GM18907 (cell line): Measurements from ENCODE around the gene SMARCA4.
A peak's percentile ranks its signal among the peaks of the same experiment; 100 is the strongest.
"Not testable (repeated sequence)": the region's sequence is repeated elsewhere in the genome, so short reads cannot be mapped to it uniquely, and the experiment has no call there.

Source experiments
- ATAC-seq: cut with Tn5 transposase; IDR thresholded peaks from one replicate; pipeline ENCODE4 v1.9.1; 2021; ENCODE audit warnings: mild to moderate bottlenecking, moderate library complexity; ENCODE audit not compliant: unreplicated experiment

Gene SMARCA4

DNA sequence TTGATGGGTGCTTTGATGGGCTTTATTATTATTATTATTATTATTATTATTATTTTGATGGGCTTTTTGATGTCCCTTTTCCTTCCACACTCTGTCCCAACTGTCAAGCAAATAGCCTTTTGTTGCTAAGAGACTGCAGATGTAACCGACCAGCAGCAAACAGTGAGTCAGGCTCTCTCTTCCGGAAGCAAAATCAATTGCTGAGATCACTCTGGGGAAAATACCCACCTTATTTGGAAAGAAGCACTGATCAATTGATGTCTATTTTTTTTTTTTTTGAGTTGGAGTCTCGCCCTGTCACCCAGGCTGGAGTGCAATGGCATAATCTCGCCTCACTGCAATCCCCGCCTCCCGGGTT is 131.3 kb downstream of the SMARCA4 start:
- ATAC-seq: no peak

DNA sequence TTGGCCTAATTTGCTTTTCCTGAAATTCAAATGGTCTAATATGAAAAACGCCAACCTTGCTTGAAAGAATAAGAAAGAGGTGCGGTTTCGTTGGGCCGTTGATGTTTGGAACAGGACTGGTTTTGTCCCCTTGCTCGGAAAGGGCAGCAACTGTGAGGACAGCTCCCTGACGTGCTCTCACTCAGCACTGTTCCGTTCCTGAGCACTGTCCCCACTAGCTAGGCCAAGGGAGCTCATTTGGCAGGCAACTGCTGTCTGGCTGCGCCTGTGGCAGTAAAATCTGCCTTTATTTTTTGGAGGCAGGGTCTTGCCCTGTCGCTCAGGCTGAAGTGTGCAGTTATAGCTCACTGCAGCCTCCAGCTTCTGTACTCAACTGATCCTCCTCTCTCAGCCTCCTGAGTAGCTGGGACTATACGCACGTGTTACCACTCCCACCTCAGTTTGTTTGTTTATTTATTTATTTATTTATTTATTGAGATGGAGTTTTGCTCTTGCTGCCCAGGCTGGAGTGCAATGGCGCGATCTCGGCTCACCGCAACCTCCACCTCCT is 132.9 kb downstream of the SMARCA4 start:
- ATAC-seq: no peak

DNA sequence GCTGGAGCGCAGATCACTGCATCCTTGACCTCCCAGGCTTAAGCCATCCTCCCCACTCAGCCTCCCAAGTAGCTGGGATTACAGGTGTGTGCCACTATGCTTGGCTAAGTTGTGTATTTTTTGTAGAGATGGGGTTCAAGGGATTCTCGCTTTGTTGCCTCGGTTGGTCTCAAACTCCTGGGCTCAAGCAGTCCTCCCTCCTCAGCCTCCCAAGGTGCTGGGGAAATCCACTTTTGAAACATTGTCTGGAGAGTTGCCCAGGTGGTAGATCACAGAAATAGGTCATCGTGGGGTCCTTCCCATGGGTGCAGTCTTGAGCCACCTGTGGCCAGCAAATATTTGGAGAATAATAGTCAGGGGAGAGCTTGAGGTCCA is 133.7 kb downstream of the SMARCA4 start:
- no peak for ATAC-seq

DNA sequence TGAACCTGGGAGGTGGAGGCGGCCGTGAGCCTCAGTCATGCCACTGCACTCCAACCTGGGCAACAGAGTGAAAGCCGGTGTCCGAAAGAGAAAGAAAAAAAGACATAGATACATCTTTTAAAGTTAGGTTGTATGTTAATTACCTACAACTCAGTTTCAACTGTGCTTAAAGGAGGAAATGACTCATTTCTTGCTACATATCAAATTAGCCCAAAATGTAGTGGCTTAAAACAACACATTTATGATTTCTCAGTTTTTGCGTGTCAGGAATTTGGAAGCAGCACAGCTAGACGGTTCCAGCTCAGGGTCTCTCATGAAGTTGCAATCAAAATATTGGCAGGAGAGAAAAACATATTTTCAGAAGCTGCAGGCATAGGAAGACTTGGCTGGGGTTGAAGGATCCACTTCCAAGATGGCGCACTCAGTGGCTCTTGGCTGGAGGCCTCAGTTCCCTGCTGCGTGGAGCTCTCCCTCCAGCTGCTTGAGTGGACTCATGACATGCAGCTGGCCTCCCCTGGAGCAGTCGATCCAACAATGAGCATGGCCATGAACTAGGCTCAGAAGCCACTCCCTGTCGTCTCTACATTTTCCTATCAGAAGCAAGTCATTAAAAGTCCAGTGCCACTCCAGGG is 135.5 kb downstream of the SMARCA4 start:
- peak; percentile 42 for ATAC-seq

DNA sequence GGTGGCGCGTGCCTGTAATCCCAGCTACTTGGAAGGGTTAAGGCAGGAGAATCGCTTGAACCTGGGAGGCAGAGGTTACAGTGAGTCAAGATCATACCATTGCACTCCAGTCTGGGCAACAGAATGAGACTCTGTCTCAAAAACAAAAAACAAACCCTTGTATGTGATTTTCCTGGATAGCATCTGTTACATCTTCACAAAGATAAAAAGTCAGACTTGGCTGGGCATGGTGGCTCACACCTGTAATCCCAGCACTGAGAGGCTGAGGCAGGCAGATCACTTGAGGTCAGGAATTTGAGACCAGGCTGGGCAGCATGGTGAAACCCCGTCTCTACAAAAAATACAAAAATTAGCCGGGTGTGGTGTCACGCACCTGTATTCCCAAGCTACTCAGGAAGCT is 136.5 kb downstream of the SMARCA4 start:
- ATAC-seq: not testable (repeated sequence)

DNA sequence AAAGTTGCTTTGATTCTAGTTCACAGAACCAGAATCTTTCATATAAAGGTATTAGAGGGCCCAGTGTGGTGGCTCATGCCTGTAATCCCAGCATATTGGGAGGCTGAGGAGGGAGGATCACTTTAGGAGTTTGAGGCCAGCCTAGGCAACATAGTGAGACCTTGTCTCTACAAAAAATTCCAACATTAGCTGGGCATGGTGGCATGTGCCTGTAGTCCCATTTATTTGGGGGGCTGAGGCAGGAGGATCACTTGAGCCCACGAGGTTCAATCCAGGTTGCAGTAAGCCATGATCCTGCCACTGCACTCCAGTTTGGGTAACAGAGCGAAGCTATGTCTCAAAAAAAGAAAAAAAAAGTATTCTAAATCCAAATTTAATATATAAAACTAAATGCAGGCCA is 137.5 kb downstream of the SMARCA4 start:
- ATAC-seq: no peak

DNA sequence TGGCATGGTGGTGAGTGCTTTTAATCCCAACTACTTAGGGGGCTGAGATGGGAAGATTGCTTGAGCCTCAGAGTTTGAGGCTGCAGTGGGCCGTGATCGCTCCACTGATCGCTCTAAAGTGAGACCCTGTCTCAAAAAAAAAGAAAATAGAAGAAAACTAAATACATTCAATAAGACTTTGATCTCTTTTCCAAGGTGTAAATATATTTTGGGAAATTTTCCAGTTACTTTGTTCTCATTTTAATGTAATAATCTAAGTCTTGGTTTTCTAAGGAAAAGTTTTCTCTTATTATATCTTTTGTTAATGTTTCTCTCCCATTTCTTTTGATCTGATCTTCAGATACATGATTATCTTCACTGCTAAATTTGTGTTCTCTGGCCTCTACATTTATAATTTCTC is 138.0 kb downstream of the SMARCA4 start:
- no peak for ATAC-seq

DNA sequence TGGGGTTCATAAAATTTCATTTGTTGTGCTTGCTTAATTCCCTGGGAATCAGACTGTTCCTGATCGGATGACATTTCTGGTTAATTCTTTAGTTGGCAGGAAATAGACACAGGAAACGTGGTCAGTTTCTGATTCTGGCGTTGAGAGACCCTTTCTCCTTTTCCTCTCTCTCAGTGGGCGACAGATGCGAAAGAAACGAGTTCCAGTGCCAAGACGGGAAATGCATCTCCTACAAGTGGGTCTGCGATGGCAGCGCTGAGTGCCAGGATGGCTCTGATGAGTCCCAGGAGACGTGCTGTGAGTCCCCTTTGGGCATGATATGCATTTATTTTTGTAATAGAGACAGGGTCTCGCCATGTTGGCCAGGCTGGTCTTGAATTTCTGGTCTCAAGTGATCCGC is 139.2 kb downstream of the SMARCA4 start:
- ATAC-seq: no peak

DNA sequence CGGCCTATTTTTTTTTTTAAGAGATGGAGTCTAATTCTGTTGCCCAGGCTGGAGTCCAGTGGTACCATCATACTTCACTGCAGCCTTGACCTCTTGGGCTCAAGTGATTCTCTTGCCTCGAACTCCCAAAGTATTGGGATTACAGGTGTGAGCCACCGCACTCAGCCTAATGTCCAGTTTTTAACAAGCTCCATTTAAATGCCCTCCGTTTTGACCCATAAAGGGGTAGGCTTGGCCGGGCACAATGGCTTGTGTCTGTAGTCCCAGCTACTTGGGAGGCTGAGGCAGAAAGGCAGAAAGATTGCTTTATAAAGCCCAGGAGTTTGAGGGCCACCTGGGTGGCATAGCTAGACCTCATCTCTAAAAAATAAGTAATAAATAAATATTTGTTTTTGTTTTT is 140.2 kb downstream of the SMARCA4 start:
- no peak for ATAC-seq

DNA sequence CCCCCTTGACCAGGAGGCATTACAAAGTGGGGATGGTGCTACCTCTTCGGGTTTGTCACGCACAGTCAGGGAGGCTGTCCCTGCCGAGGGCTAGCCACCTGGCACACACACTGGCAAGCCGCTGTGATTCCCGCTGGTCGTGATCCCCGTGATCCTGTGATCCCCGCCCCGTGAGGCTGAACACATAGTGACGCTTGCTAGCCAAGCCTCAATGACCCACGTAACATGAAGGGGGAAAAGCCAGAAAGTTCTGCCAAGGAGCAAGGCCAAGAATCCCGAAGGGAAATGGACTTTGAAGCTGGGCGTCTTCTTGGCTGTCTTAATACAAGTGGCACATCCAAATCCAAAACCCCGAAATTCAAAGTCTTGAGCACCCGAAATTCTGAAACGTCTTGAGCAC is 142.1 kb downstream of the SMARCA4 start:
- ATAC-seq: no peak

DNA sequence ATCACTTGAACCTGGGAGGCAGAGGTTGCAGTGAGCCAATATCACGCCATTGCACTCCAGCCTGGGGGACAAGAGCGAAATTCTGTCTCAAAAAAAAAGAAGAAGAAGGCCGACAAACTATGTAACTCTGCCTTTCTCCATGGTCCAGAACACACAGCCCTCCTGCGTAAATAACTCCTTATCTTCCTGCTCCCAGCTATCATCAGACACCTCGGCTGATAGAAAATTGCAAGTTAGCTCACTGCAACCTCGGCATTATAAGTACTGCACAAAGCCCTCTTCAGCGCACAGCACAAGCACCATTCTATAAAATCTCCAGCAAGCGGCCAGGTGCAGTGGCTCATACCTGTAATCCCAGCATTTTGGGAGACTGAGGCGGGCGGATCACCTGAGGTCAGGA is 142.8 kb downstream of the SMARCA4 start:
- ATAC-seq: not testable (repeated sequence)

DNA sequence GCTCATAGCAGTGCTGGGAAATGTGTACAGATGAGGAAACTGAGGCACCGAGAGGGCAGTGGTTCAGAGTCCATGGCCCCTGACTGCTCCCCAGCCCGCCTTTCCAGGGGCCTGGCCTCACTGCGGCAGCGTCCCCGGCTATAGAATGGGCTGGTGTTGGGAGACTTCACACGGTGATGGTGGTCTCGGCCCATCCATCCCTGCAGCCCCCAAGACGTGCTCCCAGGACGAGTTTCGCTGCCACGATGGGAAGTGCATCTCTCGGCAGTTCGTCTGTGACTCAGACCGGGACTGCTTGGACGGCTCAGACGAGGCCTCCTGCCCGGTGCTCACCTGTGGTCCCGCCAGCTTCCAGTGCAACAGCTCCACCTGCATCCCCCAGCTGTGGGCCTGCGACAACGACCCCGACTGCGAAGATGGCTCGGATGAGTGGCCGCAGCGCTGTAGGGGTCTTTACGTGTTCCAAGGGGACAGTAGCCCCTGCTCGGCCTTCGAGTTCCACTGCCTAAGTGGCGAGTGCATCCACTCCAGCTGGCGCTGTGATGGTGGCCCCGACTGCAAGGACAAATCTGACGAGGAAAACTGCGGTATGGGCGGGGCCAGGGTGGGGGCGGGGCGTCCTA is 144.3 kb downstream of the SMARCA4 start:
- no peak for ATAC-seq

DNA sequence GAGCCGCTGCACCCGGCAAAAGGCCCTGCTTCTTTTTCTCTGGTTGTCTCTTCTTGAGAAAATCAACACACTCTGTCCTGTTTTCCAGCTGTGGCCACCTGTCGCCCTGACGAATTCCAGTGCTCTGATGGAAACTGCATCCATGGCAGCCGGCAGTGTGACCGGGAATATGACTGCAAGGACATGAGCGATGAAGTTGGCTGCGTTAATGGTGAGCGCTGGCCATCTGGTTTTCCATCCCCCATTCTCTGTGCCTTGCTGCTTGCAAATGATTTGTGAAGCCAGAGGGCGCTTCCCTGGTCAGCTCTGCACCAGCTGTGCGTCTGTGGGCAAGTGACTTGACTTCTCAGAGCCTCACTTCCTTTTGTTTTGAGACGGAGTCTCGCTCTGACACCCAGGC is 145.6 kb downstream of the SMARCA4 start:
- ATAC-seq: no peak

DNA sequence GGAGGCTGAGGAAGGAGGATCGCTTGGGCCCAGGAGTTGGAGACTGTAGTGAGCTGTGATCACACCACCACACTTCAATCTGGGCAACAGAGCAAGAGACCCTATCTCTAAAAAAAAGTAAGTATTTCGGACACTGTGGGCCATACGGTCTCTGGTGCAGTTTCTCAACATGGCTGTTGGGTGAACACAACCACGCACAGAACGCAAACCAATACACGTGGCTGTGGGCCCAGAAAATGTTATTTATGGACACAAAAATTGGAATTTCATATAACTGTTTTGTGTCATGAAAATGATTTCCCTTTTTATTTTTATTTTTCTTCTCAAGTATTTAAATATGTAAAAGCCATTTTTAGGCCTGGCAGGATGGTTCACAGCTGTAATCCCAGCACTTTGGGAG is 147.9 kb downstream of the SMARCA4 start:
- no peak for ATAC-seq

DNA sequence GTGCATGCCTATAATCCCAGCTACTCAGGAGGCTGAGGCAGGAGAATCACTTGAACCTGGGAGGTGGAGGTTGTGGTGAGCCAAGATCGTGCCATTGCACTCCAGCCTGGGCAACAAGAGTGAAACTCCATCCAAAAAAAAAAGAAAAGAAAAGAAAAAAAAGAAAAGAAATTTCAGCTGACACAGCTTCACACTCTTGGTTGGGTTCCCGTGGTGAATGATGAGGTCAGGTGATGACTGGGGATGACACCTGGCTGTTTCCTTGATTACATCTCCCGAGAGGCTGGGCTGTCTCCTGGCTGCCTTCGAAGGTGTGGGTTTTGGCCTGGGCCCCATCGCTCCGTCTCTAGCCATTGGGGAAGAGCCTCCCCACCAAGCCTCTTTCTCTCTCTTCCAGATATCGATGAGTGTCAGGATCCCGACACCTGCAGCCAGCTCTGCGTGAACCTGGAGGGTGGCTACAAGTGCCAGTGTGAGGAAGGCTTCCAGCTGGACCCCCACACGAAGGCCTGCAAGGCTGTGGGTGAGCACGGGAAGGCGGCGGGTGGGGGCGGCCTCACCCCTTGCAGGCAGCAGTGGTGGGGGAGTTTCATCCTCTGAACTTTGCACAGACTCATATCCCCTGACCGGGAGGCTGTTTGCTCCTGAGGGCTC is 150.4 kb downstream of the SMARCA4 start:
- ATAC-seq: no peak

DNA sequence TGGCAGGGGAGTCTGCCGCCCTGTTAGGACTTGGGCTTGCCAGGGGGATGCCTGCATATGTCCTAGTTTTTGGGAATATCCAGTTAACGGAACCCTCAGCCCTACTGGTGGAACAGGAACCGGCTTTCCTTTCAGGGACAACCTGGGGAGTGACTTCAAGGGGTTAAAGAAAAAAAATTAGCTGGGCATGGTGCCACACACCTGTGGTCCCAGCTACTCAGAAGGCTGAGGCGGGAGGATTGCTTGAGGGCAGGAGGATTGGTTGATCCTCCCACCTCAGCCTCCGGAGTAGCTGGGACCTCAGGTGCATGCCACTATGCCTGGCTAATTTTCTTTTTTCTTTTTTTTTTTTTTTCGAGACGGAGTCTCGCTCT is 150.9 kb downstream of the SMARCA4 start:
- no peak for ATAC-seq
